AG08396 (cell line): ENCODE results near the gene COBLL1.
"Not testable (repeated sequence)": the region's sequence is repeated elsewhere in the genome, so short reads cannot be mapped to it uniquely, and the experiment has no call there.

ENCODE experiments used
- DNase-seq: peaks from one replicate; pipeline ENCODE4 v3.0.0; 2012; ENCODE audit warnings: low spot score, mixed read lengths

Gene COBLL1

DNA sequence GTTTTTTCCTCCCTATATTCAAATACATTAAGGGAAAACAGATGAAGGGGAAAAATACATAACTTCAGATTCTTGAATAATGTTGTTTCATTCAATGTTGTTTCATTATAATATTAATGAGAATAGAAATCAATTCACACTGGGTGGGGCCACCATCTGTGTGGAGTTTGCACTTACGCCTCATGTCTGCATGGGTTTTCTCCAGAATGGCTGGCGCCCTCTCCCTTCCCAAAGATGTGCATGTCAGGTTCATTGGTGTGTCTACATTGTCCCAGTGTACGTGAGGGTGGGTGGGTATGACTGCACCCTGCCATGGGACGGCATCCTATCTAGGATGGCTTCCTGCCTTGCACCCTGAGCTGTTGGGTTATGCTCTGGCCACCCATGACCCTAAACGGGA lies 51.7 kb downstream of the COBLL1 start:
- no peak for DNase-seq

DNA sequence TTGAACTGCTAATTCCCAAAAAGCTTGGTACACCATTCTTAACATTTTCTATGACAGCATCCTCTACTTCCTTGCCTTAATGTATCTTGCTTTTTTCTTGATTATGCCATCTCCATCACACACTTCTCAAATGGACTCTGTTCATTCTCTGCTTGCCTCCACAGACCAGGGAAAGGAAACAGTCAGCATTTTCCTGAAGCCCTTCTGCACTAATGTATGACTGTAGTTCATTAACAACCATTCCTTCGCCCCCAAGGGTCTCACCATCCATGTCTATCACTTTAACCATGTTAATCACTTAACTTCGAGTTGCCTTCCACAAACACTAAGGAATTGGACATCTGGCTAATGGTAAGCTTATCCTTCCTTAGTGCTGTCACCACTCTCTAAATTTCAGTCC lies 54.8 kb downstream of the COBLL1 start:
- no peak for DNase-seq

DNA sequence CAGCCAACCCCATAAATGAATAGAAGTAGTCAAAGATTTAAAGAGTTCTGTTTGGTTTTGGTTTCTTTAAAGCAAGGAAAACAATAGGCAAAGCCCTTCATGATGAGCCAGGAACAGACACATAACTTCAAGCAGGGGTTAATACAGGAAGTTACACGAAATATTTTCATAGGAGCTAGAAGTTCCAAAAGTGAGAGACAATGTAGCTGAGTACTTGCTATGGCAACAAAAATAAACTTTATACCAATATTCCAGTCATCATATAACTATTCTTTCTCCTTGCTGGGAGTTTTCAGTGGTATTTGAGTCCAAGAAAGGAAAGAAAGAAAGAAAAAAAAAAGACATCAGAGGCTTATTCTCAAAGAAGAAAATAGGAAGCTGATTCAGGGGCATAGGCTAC lies 56.2 kb downstream of the COBLL1 start:
- DNase-seq = no peak

DNA sequence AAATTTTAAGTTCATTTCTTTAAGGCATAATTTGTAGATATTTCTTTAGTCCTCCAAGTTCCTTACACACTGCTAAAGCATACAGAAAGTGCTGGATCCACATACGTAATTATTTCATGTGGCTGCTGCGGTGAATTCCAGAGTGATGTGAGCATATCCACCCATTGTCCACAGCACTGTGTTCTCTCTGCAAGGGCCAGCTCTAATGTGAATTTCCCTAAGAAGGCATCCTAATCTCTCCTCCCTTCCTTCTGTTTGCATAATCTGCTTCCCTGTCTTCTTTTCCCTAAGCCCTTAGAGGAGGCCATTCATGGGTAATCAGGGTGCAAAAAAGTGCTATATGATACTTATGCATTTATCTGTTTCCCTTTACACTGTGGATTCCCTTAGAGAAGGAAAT lies 57.2 kb downstream of the COBLL1 start:
- DNase-seq = no peak

DNA sequence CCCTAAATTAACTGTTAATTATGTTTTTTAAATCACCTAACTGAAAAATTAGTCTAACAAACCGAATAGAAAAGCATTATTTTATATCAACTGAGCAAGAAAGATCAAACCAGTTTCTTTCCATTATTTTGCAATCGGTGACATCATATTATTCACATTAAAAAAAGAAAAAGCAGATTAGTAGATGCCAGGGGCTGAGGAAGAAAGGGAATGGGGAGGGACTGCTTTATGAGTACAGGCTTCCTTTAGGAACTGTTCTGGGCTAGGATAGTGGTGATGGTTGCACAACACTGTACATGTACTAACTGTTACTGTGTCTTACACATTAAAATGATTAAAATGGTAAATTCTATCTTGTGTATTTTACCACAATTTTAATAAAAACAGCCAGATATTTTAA lies 59.3 kb downstream of the COBLL1 start:
- DNase-seq = no peak

DNA sequence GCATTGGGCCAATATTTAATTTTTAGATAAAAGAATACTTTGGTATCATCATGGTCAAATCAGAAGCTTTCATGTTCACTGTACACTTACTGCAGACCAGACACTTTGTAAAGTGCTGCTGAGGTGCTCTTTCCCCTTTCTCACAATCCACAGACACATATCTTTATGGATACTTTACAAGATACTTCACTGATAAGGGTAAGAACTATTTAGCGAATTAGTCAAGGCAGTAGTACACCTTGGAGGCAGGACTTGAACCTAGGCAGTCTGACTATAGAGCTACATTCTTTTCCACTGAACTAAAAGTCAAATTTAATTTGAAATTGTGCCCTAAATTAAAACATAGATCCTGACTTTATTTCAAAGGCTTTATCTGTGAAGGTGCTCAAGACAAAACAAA lies 60.2 kb downstream of the COBLL1 start:
- DNase-seq = no peak

GRCh38 chr2:164780611-164781178 lies 60.9 kb downstream of the COBLL1 start:
- no peak for DNase-seq

DNA sequence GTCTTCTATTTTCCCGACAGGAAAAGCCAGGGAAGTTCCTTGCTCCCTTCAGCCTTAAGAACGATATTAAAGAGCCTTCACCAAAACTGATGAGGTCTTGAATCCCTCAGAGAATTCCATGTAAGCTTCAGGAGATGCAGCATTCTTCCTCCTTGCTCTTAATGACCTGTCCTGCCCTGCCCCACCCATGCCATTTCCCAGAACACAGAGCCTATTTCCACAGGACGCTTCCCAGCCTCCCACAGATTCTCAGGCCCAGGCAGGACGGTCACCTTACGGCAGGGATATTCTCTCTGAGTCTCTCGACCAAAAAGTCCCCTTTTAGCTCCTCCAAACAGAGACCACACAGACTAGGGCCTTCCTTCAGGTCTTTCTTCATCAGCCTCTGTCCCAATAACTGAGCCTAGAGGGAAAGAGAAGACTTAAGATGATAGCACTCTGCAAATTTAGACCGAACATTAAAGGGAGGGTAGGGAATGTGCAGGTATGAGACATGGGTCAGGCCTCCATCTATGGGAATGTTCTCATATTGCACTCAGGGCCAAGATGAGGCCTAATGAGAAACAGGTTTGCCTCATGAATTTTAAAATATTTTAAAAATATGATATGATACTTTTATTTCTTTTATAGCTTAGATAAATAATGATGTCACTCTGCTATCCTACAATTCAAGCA lies 62.1 kb downstream of the COBLL1 start:
- no peak for DNase-seq

DNA sequence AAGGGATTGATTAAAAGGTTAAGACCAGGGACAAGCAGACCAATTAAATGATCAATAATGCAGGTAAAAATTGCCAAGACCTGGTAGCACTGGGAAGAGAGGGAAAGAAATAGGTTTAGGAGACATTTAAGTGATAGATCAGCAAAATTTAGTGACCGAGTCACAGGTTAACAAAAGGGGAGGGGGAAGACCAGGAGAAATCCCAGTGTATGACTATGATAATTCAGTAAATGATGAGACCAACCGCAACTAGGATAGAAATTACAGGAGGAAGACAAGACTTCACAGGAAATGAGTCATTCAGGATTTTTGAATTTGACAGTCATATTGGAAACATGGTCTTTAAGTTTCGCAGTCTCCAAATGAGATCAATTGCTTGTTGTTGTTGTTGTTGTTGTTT lies 62.9 kb downstream of the COBLL1 start:
- DNase-seq = no peak

DNA sequence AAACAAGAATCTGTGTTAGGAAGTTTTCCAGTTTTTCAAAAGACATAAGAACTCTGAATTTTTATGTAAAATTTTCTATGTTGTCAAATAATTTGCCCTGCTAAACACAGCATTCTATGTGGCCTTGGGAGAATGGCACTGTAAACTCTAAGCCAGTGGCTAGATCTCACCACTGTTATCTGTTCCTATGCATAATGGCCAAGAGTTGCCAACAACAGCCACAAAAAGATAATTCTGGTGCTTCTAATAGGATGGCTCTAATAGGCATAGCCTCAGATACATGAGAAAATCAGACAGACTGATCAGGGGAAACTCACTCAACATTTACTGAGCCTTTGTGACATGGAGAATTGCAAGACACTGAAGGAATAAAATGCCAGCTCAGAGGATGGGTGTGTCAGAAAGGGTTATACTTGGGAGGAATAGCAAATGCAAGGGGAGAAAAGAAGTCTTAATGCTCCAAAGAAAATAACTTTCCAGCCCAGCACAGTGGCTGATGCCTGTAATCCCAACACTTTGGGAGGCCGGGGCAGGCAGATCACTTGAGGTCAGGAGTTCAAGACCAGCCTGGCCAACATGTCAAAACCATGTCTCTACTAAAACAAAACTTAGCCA lies 63.7 kb downstream of the COBLL1 start:
- DNase-seq = no peak

DNA sequence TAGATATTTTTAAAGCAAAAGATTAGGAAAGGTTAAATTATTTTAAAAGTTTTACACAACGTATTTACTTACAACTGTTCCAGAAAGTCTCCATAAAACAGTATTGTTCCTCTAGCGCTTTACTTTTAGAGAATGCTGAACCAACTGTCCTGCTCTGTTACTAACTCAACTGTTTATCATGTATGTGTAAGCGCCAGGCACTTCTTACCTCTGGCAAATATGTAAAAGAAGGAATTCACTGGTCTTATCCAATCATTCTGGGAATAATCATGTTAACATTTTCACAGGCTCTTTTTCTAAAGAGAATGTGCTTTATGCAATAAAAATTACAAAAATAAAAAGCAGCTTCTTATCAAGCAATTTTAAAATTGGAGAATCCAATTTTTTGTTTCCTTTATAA lies 68.0 kb downstream of the COBLL1 start:
- DNase-seq = no peak

DNA sequence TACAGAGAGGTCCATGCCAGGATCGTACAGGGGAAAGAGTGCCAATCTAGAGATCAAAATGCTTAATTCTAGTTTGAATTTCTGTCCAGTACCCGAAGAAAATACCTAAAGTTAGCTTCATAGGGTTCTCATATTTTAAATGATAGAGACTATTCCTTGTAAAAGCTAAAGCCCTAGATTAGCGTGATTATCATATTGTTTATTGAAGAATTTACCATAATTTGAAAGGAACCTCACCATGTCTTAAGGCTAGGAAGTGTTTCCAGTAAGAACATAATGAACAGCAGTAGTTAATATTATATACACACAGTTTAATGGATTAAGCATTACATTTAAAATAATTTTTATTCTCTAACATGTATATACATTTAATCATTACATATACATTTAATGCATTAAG lies 68.5 kb downstream of the COBLL1 start:
- DNase-seq = no peak

DNA sequence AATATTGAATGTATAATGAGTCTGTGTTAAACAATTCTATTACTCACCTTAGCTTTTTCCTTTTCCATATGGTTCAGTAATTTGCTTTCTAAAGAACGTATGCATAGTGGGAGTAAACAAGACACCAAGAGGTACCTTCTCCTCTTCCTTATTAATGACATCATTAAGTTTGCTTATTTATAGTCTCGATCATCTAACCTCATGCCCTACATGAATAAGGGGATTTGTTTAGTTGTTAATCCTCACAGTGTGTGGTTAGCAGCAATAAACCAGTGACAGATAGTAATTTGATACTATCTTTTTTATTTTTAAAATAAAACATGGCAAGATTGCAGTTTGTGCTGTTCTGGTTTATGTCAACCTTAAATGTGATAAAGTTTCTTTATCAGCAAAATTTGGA lies 69.7 kb downstream of the COBLL1 start:
- no peak for DNase-seq

GRCh38 chr2:164770421-164770916 lies 71.2 kb downstream of the COBLL1 start:
- no peak for DNase-seq

DNA sequence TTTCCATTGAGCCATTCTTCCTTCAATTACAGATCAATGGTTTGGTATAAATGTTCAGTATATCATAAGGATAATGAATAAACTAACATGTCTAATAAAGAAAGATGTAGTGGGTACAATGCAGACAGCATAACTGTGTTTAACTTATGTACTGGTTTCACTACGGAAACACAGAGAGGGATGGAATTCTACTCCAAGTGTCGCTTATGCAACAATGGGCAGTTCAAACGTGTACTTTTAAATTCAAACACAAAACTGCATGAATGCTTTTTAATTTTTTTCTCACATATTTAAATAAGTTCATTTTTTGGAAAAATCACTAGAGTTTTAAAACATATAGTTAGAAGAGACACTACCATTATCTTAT lies 74.7 kb downstream of the COBLL1 start:
- DNase-seq = no peak

- no peak for DNase-seq
Measured at GRCh38 chr2:164766216-164766953, 75.2 kb downstream of the COBLL1 start.

GRCh38 chr2:164764996-164765395 lies 76.6 kb downstream of the COBLL1 start:
- no peak for DNase-seq

GRCh38 chr2:164764474-164764873 lies 77.1 kb downstream of the COBLL1 start:
- no peak for DNase-seq

- DNase-seq = no peak
Measured at GRCh38 chr2:164763431-164763830, 78.2 kb downstream of the COBLL1 start.

GRCh38 chr2:164761737-164762460 lies 79.7 kb downstream of the COBLL1 start:
- no peak for DNase-seq

- not testable (repeated sequence) for DNase-seq
Measured at GRCh38 chr2:164761201-164761600, 80.4 kb downstream of the COBLL1 start.

DNA sequence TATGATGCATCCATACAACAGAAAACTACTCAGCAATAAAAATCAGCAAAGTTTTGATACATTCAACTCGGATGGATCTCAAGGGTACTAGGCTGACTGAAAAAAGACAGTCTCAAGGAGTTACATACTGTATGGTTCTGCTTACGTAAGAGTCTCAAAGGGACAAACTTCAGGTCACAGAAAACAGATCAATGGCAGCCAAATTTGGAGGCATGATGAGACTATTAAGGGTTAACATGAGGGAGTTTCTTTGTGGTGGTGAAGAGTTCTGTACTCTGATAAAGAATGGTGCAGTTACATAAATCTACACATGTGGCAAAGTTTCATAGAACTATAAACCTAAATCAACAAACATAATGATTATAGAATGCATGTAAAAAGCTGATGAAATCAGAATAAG lies 81.4 kb downstream of the COBLL1 start:
- no peak for DNase-seq
